ENCODE measurements around the gene TBC1D4. TPM values are rescaled to one million over a fixed set of nuclear protein-coding genes. Genes with fewer than 3 reads are reported as not detected.

TBC1D4 gene
- total RNA-seq, 1 donor from 2014 or later, result 19.8 TPM

- no peaks in the 10 kb centered on the region for H3K4me1 ChIP-seq (ENCODE audit: control insufficient read depth in 3 of 3, insufficient read depth in 3 of 3, low read length in 3 of 3)
- H3K27me3 ChIP-seq (ENCODE audit: control insufficient read depth in 3 of 3, insufficient read depth in 3 of 3, low read length in 3 of 3), result no peaks in the 10 kb centered on the region
- no peak overlapping the region for H3K9ac ChIP-seq (ENCODE audit: low read depth in 1 of 3, low read length in 3 of 3)
- H3K9me3 ChIP-seq (ENCODE audit: control insufficient read depth in 3 of 3, low read length in 3 of 3), result no peaks in the 10 kb centered on the region
- H3K4me3 ChIP-seq (ENCODE audit: low read length in 3 of 3), result no peak overlapping the region
- H3K27ac ChIP-seq (ENCODE audit: low read depth, low read length), result no peak overlapping the region
- peaks cover 17 to 37% (median 37%) of the 10 kb centered on the region in 3 donors for H3K36me3 ChIP-seq (ENCODE audit: control insufficient read depth in 3 of 3, insufficient read depth in 3 of 3, low read length in 3 of 3)
Observed at GRCh38 chr13:75341028-75341427, 140.9 kb downstream of the TBC1D4 start.

DNA sequence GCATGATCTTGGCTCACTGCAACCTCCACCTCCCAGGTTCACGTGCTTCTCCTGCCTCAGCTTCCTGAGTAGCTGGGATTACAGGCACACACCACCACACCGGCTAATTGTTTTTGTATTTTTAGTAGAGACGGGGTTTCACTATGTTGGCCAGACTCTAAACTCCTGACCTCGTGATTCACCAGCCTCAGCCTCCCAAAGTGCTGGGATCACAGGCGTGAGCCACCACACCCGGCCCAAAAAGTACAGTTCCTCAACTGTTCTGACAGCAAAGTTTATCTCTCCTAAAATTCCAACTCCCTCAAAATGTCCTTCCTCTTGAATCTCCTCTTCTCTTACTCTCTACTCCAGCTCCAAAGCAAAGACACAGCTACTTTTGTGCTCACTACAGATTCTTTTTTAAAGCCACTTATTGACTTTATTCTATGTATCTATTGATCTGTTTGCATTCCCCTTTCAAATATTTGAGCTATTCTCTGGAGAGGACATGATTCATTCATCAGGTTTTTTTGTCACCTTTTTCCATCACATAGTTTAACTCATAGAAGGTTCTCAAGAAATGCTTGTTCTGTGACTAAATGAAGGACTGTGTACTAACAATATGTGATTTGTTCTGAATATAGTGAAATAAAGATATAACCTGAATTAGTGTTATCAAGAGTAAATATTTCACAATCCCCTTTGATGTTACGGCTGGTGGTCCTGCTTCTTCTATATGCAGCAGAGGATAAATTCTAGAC is 142.2 kb downstream of the TBC1D4 start:
- peaks cover 26 to 44% (median 43%) of the 10 kb centered on the region in 3 donors for H3K36me3 ChIP-seq (ENCODE audit: control insufficient read depth in 3 of 3, insufficient read depth in 3 of 3, low read length in 3 of 3)
- no peak overlapping the region for H3K27ac ChIP-seq (ENCODE audit: low read depth, low read length)
- no peaks in the 10 kb centered on the region for H3K9me3 ChIP-seq (ENCODE audit: control insufficient read depth in 3 of 3, low read length in 3 of 3)
- no peak overlapping the region for H3K4me3 ChIP-seq (ENCODE audit: low read length in 3 of 3)
- H3K27me3 ChIP-seq (ENCODE audit: control insufficient read depth in 3 of 3, insufficient read depth in 3 of 3, low read length in 3 of 3), result no peaks in the 10 kb centered on the region
- H3K4me1 ChIP-seq (ENCODE audit: control insufficient read depth in 3 of 3, insufficient read depth in 3 of 3, low read length in 3 of 3), result peaks cover 1 to 3% (median 3%) of the 10 kb centered on the region in 3 donors
- no peak overlapping the region for H3K9ac ChIP-seq (ENCODE audit: low read depth in 1 of 3, low read length in 3 of 3)

GRCh38 chr13:75334634-75335447 is 147.1 kb downstream of the TBC1D4 start:
- Histone ChIP-seq H3K27me3 (ENCODE audit: control insufficient read depth in 3 of 3, insufficient read depth in 3 of 3, low read length in 3 of 3) (no peaks in the 10 kb centered on the region), H3K4me1 (ENCODE audit: control insufficient read depth in 3 of 3, insufficient read depth in 3 of 3, low read length in 3 of 3) (peaks cover 12 to 19% (median 15%) of the 10 kb centered on the region in 3 donors), H3K27ac (ENCODE audit: low read depth, low read length) (no peak overlapping the region), H3K9me3 (ENCODE audit: control insufficient read depth in 3 of 3, low read length in 3 of 3) (no peaks in the 10 kb centered on the region), H3K36me3 (ENCODE audit: control insufficient read depth in 3 of 3, insufficient read depth in 3 of 3, low read length in 3 of 3) (peaks cover 22 to 26% (median 26%) of the 10 kb centered on the region in 3 donors), H3K9ac (ENCODE audit: low read depth in 1 of 3, low read length in 3 of 3) (no peak overlapping the region), H3K4me3 (ENCODE audit: low read length in 3 of 3) (no peak overlapping the region)

- Histone ChIP-seq H3K36me3 (ENCODE audit: control insufficient read depth in 3 of 3, insufficient read depth in 3 of 3, low read length in 3 of 3) (peaks cover 15 to 21% (median 20%) of the 10 kb centered on the region in 3 donors), H3K4me3 (ENCODE audit: low read length in 3 of 3) (no peak overlapping the region), H3K27me3 (ENCODE audit: control insufficient read depth in 3 of 3, insufficient read depth in 3 of 3, low read length in 3 of 3) (no peaks in the 10 kb centered on the region), H3K4me1 (ENCODE audit: control insufficient read depth in 3 of 3, insufficient read depth in 3 of 3, low read length in 3 of 3) (peaks cover 12 to 19% (median 15%) of the 10 kb centered on the region in 3 donors), H3K9me3 (ENCODE audit: control insufficient read depth in 3 of 3, low read length in 3 of 3) (no peaks in the 10 kb centered on the region), H3K27ac (ENCODE audit: low read depth, low read length) (no peak overlapping the region), H3K9ac (ENCODE audit: low read depth in 1 of 3, low read length in 3 of 3) (no peak overlapping the region)
Observed at GRCh38 chr13:75333103-75333502, 148.9 kb downstream of the TBC1D4 start.

GRCh38 chr13:75331792-75332349 is 150.1 kb downstream of the TBC1D4 start:
- Histone ChIP-seq H3K9me3 (ENCODE audit: control insufficient read depth in 3 of 3, low read length in 3 of 3) (no peaks in the 10 kb centered on the region), H3K36me3 (ENCODE audit: control insufficient read depth in 3 of 3, insufficient read depth in 3 of 3, low read length in 3 of 3) (peaks cover 15 to 17% (median 15%) of the 10 kb centered on the region in 3 donors), H3K27ac (ENCODE audit: low read depth, low read length) (no peak overlapping the region), H3K27me3 (ENCODE audit: control insufficient read depth in 3 of 3, insufficient read depth in 3 of 3, low read length in 3 of 3) (no peaks in the 10 kb centered on the region), H3K4me1 (ENCODE audit: control insufficient read depth in 3 of 3, insufficient read depth in 3 of 3, low read length in 3 of 3) (peaks cover 12 to 20% (median 17%) of the 10 kb centered on the region in 3 donors), H3K9ac (ENCODE audit: low read depth in 1 of 3, low read length in 3 of 3) (no peak overlapping the region), H3K4me3 (ENCODE audit: low read length in 3 of 3) (peak overlapping the region in 1 of 3 donors; percentile 17)

DNA sequence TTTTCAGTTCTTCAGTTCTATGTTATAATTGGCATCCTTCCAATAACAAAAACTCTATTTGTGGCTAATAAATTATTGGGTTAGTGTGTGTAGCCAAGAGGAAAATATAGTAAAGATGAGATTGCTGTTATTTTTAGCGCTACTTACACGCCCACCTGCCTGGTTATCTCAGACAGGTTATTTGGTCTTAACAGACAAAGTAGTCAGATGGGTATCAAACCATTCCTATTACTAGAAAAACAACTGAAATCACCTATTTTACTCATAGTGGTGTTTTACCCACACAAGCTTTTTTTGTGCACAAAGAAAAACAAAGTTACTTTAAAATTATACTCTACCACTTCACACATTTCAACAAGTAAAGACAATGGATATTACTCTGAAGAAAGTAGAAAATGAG is 151.2 kb downstream of the TBC1D4 start:
- no peak overlapping the region for H3K9ac ChIP-seq (ENCODE audit: low read depth in 1 of 3, low read length in 3 of 3)
- no peak overlapping the region for H3K4me3 ChIP-seq (ENCODE audit: low read length in 3 of 3)
- no peak overlapping the region for H3K27ac ChIP-seq (ENCODE audit: low read depth, low read length)
- peaks cover 10 to 13% (median 11%) of the 10 kb centered on the region in 3 donors for H3K36me3 ChIP-seq (ENCODE audit: control insufficient read depth in 3 of 3, insufficient read depth in 3 of 3, low read length in 3 of 3)
- H3K4me1 ChIP-seq (ENCODE audit: control insufficient read depth in 3 of 3, insufficient read depth in 3 of 3, low read length in 3 of 3), result peaks cover 12 to 25% (median 20%) of the 10 kb centered on the region in 3 donors
- H3K27me3 ChIP-seq (ENCODE audit: control insufficient read depth in 3 of 3, insufficient read depth in 3 of 3, low read length in 3 of 3), result no peaks in the 10 kb centered on the region
- no peaks in the 10 kb centered on the region for H3K9me3 ChIP-seq (ENCODE audit: control insufficient read depth in 3 of 3, low read length in 3 of 3)

GRCh38 chr13:75329723-75330122 is 152.2 kb downstream of the TBC1D4 start:
- H3K9ac ChIP-seq (ENCODE audit: low read depth in 1 of 3, low read length in 3 of 3), result no peak overlapping the region
- H3K4me3 ChIP-seq (ENCODE audit: low read length in 3 of 3), result no peak overlapping the region
- H3K9me3 ChIP-seq (ENCODE audit: control insufficient read depth in 3 of 3, low read length in 3 of 3), result no peaks in the 10 kb centered on the region
- no peaks in the 10 kb centered on the region for H3K27me3 ChIP-seq (ENCODE audit: control insufficient read depth in 3 of 3, insufficient read depth in 3 of 3, low read length in 3 of 3)
- H3K36me3 ChIP-seq (ENCODE audit: control insufficient read depth in 3 of 3, insufficient read depth in 3 of 3, low read length in 3 of 3), result peaks cover 2 to 11% (median 3%) of the 10 kb centered on the region in 3 donors
- peaks cover 9 to 21% (median 18%) of the 10 kb centered on the region in 3 donors for H3K4me1 ChIP-seq (ENCODE audit: control insufficient read depth in 3 of 3, insufficient read depth in 3 of 3, low read length in 3 of 3)
- no peak overlapping the region for H3K27ac ChIP-seq (ENCODE audit: low read depth, low read length)

- H3K9me3 ChIP-seq (ENCODE audit: control insufficient read depth in 3 of 3, low read length in 3 of 3), result no peaks in the 10 kb centered on the region
- H3K9ac ChIP-seq (ENCODE audit: low read depth in 1 of 3, low read length in 3 of 3), result no peak overlapping the region
- H3K36me3 ChIP-seq (ENCODE audit: control insufficient read depth in 3 of 3, insufficient read depth in 3 of 3, low read length in 3 of 3), result peaks cover 2 to 11% (median 2%) of the 10 kb centered on the region in 3 donors
- H3K27me3 ChIP-seq (ENCODE audit: control insufficient read depth in 3 of 3, insufficient read depth in 3 of 3, low read length in 3 of 3), result no peaks in the 10 kb centered on the region
- peaks cover 9 to 20% (median 16%) of the 10 kb centered on the region in 3 donors for H3K4me1 ChIP-seq (ENCODE audit: control insufficient read depth in 3 of 3, insufficient read depth in 3 of 3, low read length in 3 of 3)
- H3K27ac ChIP-seq (ENCODE audit: low read depth, low read length), result no peak overlapping the region
- H3K4me3 ChIP-seq (ENCODE audit: low read length in 3 of 3), result no peak overlapping the region
Observed at GRCh38 chr13:75329097-75329496, 152.9 kb downstream of the TBC1D4 start.

- peak overlapping the region; percentile 7 for H3K27ac ChIP-seq (ENCODE audit: low read depth, low read length)
- H3K9ac ChIP-seq (ENCODE audit: low read depth in 1 of 3, low read length in 3 of 3), result no peak overlapping the region
- H3K4me3 ChIP-seq (ENCODE audit: low read length in 3 of 3), result no peak overlapping the region
- H3K9me3 ChIP-seq (ENCODE audit: control insufficient read depth in 3 of 3, low read length in 3 of 3), result no peaks in the 10 kb centered on the region
- peaks cover 2 to 11% (median 4%) of the 10 kb centered on the region in 3 donors for H3K36me3 ChIP-seq (ENCODE audit: control insufficient read depth in 3 of 3, insufficient read depth in 3 of 3, low read length in 3 of 3)
- peaks cover 5 to 16% (median 10%) of the 10 kb centered on the region in 3 donors for H3K4me1 ChIP-seq (ENCODE audit: control insufficient read depth in 3 of 3, insufficient read depth in 3 of 3, low read length in 3 of 3)
- no peaks in the 10 kb centered on the region for H3K27me3 ChIP-seq (ENCODE audit: control insufficient read depth in 3 of 3, insufficient read depth in 3 of 3, low read length in 3 of 3)
Observed at GRCh38 chr13:75327135-75327510, 154.8 kb downstream of the TBC1D4 start.

Measured in skeletal muscle tissue (tissue), 4 donors.